Ovary (tissue), 9 donors: ENCODE data around the gene TCL1B. TPM values are rescaled to one million over a fixed set of nuclear protein-coding genes. Genes with fewer than 3 reads are reported as not detected.
A peak's percentile ranks its signal among the peaks of the same experiment; 100 is the strongest.

Experiments used
- DNase-seq, 5 donors: peaks; one replicate each; pipeline ENCODE4 v3.0.0-alpha.2; 2019 to 2020
- H3K27ac ChIP-seq, 2 donors: fragments of 200-600 bp; one replicate each; pipeline versions ENCODE4 v1.5.1 to v1.8.0; 2019 to 2022
- H3K27me3 ChIP-seq: fragments of 200-600 bp; one replicate; pipeline ENCODE4 v1.8.0; 2022
- H3K36me3 ChIP-seq: fragments of 200-600 bp; sonication (generic); one replicate; pipeline ENCODE4 v1.5.1; 2019
- H3K4me1 ChIP-seq: one replicate; pipeline ENCODE4 v1.8.1; 2013; ENCODE audit warnings: mild to moderate bottlenecking, moderate library complexity; ENCODE audit not compliant: insufficient read depth
- H3K4me3 ChIP-seq: fragments of 200-600 bp; sonication (generic); one replicate; pipeline ENCODE4 v1.5.1; 2017
- H3K9me3 ChIP-seq, 2 donors: fragments of 200-600 bp in 1 of 2; sonication (generic) in 1 of 2; one replicate each; pipeline versions ENCODE4 v1.5.1 to v1.8.1; 2013 to 2019; ENCODE audit warnings: mild to moderate bottlenecking in 1 of 2, moderate library complexity in 1 of 2
- CTCF ChIP-seq, 3 donors: fragments of 450-650 bp in 2 of 3; fragments of 200-600 bp in 1 of 3; IDR thresholded peaks; one replicate each; pipeline versions ENCODE4 v1.5.1 to v1.8.0; 2016 to 2022; ENCODE audit warnings: antibody characterized with exemption in 3 of 3, mild to moderate bottlenecking in 1 of 3
- EP300 ChIP-seq: sonication (generic); formaldehyde crosslinking; IDR thresholded peaks from one replicate; pipeline ENCODE4 v1.6.1; 2017; ENCODE audit warnings: antibody characterized with exemption
- POLR2A ChIP-seq: fragments of 450-650 bp; IDR thresholded peaks from one replicate; pipeline ENCODE4 v1.6.1; 2017; ENCODE audit warnings: antibody characterized with exemption, mild to moderate bottlenecking, moderate library complexity
- WGBS, 3 donors: extraction: QIAGEN DNeasy Blood & Tissue Kit in 1 of 3; methylation state at CpG; one replicate each; pipeline versions ENCODE4 v1.1.5 to v1.1.7; 2013 to 2017; 5-methylcytosine and 5-hydroxymethylcytosine counted together
- intact Hi-C, 4 donors: fragments of 100-400 bp; cut with DNase I; formaldehyde crosslinking; loops; one replicate each; pipeline versions ENCODE4 v1.11.0 to v1.15.1; 2022 to 2023
- polyA plus RNA-seq, 2 donors: library from polyadenylated mRNA; stranded (reverse); fragments of 200-250 nt in 1 of 2; fragments of 350-450 nt in 1 of 2; fragmentation: Illumina TruSeq in 1 of 2; extraction: RNeasy Lipid Tissue Mini Kit (QIAGEN cat#74804) in 1 of 2; gene quantifications; one replicate each; pipeline ENCODE4 v1.2.3, GENCODE V29; 2013 to 2014
- total RNA-seq, 7 donors: library from RNA; depleted of rRNA in 2 of 7; stranded (reverse); fragments of >200 nt in 2 of 7; fragmentation: NEBNext Ultra II Directional in 3 of 7; extraction: Animal tissue kit (Norgen Biotek cat#: 25700) in 3 of 7; gene quantifications; one replicate each; pipeline versions ENCODE4 v1.1.0 to v1.2.4, GENCODE V29; 2016 to 2023
- donor health status: DM: no; HTN: no; CAD: no; lungs with moderate emphysema.
- donor health status: DM: no; HTN: no; CAD: no.
- donor health status: Bipolar disorder and iron deficiency.
- donor health status: DM: yes; HTN: yes; CAD: no.
- donor health status: DM: no; HTN: no; CAD: no.
- donor health status: DM: yes; HTN: yes; CAD: no.

The TCL1B gene
- total and polyA plus RNA-seq, 9 donors, result 0.07 TPM; not detected in 8

- Histone ChIP-seq H3K9me3 (no peaks in the 10 kb centered on the region), H3K27me3 (no peaks in the 10 kb centered on the region), H3K36me3 (no peaks in the 10 kb centered on the region), H3K27ac (no peak overlapping the region), H3K4me3 (no peak overlapping the region), H3K4me1 (peaks cover 15% of the 10 kb centered on the region)
- DNase-seq, result no peak
- 12 to 29% (median 28%) methylated on average over 1 of the region's 1 CpG for WGBS, 3 donors
- intact Hi-C loops, result no loop called here
- TF ChIP-seq POLR2A, result no peak
- no peak for TF ChIP-seq CTCF (IDR thresholded peaks at IDR 0.05)
- no peak for TF ChIP-seq EP300
Observed at GRCh38 chr14:95655461-95655860, 30.8 kb upstream of the TCL1B start.

- DNase-seq, result no peak
- Histone ChIP-seq H3K4me3 (no peak overlapping the region), H3K27me3 (no peaks in the 10 kb centered on the region), H3K9me3 (no peaks in the 10 kb centered on the region), H3K27ac (no peak overlapping the region), H3K4me1 (peaks cover 16% of the 10 kb centered on the region), H3K36me3 (no peaks in the 10 kb centered on the region)
- whole genome bisulfite sequencing, 3 donors, result 93 to 94% (median 94%) methylated on average over 5 of the region's 5 CpGs
- intact Hi-C loops, result no loop called here
- TF ChIP-seq EP300 (no peak), CTCF (IDR thresholded peaks at IDR 0.05) (no peak), POLR2A (no peak)
Observed at GRCh38 chr14:95656634-95657033, 29.6 kb upstream of the TCL1B start.

- no peaks in the 10 kb centered on the region for H3K36me3 ChIP-seq
- 70 to 94% (median 80%) methylated on average over 4 of the region's 4 CpGs for WGBS, 3 donors
- H3K27me3 ChIP-seq, result no peaks in the 10 kb centered on the region
- H3K4me3 ChIP-seq, result no peak overlapping the region
- H3K9me3 ChIP-seq, result no peaks in the 10 kb centered on the region
- H3K27ac ChIP-seq, result no peak overlapping the region
- intact Hi-C loops, result no loop called here
- TF ChIP-seq POLR2A (no peak), EP300 (no peak), CTCF (IDR thresholded peaks at IDR 0.05) (no peak)
- DNase-seq, result no peak
- peaks cover 13% of the 10 kb centered on the region for H3K4me1 ChIP-seq
Observed at GRCh38 chr14:95657454-95657853, 28.8 kb upstream of the TCL1B start.

- Histone ChIP-seq H3K27me3 (no peaks in the 10 kb centered on the region), H3K4me3 (no peak overlapping the region), H3K36me3 (no peaks in the 10 kb centered on the region), H3K4me1 (peaks cover 14% of the 10 kb centered on the region), H3K9me3 (no peaks in the 10 kb centered on the region), H3K27ac (peak overlapping the region; percentile 60 to 77)
- no peak for DNase-seq
- no peak for TF ChIP-seq EP300
- no peak for TF ChIP-seq CTCF (IDR thresholded peaks at IDR 0.05)
- TF ChIP-seq POLR2A, result no peak
- 38 to 46% (median 42%) methylated on average over 7 of the region's 7 CpGs for WGBS, 3 donors
- intact Hi-C loops, result no loop called here
Observed at GRCh38 chr14:95659293-95659989, 26.8 kb upstream of the TCL1B start.
